ENCODE results near the gene RNF175.

GRCh38 chr4:153750197-153750817 is 9.5 kb downstream of the RNF175 start:
- TF ChIP-seq, protein P1, sequence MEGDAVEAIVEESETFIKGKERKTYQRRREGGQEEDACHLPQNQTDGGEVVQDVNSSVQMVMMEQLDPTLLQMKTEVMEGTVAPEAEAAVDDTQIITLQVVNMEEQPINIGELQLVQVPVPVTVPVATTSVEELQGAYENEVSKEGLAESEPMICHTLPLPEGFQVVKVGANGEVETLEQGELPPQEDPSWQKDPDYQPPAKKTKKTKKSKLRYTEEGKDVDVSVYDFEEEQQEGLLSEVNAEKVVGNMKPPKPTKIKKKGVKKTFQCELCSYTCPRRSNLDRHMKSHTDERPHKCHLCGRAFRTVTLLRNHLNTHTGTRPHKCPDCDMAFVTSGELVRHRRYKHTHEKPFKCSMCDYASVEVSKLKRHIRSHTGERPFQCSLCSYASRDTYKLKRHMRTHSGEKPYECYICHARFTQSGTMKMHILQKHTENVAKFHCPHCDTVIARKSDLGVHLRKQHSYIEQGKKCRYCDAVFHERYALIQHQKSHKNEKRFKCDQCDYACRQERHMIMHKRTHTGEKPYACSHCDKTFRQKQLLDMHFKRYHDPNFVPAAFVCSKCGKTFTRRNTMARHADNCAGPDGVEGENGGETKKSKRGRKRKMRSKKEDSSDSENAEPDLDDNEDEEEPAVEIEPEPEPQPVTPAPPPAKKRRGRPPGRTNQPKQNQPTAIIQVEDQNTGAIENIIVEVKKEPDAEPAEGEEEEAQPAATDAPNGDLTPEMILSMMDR (IDR thresholded peaks at IDR 0.05) = peak; percentile 71 to 76 (median 73)
- TF ChIP-seq POLR2A (IDR thresholded peaks at IDR 0.05) = no peak
